OCI-LY7 (cell line): Measurements from ENCODE around the gene PHAF1.

ENCODE experiments used
- EZH2phosphoT487 ChIP-seq: fragments of 200-600 bp; sonication (generic); IDR thresholded peaks from 2 replicates; pipeline ENCODE4 v1.6.1; 2018; ENCODE audit warnings: low read depth, borderline replicate concordance, mild to moderate bottlenecking, mixed run types, antibody characterized with exemption, low read length, moderate library complexity, mixed read lengths
- TF ChIP-seq, protein P1 (sequence below): fragments of 200-600 bp; sonication (generic); conservative IDR thresholded peaks from 2 replicates; pipeline ENCODE4 v1.5.1; 2014; ENCODE audit warnings: mild to moderate bottlenecking, antibody characterized with exemption, low read length, moderate library complexity, mixed read lengths

DNA sequence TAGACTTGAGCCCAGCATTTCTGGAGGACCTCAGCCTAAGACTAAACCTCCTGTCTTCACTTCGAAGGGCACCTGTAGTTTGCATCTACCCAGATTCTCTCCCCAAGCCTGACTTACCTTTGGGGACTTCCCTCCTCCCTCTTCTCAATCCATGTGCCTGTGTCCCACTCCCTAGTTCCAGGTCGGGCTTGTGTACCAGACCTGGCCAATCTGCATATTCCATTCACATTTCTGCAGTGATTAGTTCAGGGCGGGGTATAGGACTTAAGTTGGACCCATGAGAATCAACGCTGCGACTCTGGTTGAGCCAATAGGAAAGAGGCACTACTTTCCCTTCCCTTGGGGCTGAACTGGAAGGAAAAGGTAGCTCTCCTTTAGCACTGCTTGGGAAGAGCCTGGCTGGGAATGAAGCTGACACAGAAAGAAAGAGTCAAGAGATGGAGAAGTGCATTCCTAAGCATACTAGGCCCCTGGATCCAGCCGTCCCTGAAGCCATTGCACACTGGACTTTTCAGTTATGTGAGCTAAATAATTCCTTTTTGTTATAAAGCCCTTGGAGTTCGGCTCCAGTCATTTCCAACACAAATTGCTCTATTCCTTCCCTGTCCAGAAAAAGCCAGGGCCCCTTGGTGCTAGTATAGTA, 47.5 kb downstream of the PHAF1 start:
- no peak for TF ChIP-seq EZH2phosphoT487
- TF ChIP-seq, protein P1, sequence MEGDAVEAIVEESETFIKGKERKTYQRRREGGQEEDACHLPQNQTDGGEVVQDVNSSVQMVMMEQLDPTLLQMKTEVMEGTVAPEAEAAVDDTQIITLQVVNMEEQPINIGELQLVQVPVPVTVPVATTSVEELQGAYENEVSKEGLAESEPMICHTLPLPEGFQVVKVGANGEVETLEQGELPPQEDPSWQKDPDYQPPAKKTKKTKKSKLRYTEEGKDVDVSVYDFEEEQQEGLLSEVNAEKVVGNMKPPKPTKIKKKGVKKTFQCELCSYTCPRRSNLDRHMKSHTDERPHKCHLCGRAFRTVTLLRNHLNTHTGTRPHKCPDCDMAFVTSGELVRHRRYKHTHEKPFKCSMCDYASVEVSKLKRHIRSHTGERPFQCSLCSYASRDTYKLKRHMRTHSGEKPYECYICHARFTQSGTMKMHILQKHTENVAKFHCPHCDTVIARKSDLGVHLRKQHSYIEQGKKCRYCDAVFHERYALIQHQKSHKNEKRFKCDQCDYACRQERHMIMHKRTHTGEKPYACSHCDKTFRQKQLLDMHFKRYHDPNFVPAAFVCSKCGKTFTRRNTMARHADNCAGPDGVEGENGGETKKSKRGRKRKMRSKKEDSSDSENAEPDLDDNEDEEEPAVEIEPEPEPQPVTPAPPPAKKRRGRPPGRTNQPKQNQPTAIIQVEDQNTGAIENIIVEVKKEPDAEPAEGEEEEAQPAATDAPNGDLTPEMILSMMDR: no peak
